ENCODE results near the gene GPR143. TPM values are rescaled to one million over a fixed set of nuclear protein-coding genes. Genes with fewer than 3 reads are reported as not detected.

GPR143 gene
- total RNA-seq, 1 experiment from 2014 or later, result 1.8 TPM

- peak; percentile 95 for ATAC-seq
- ChIA-PET RAD21 (ENCODE audit: low non-redundant PET in 1 of 2, low total read pairs in 2 of 2, uncharacterized antibody in 2 of 2, unreplicated experiment in 2 of 2) (no interaction called here), POLR2A (no interaction called here)
Observed at GRCh38 chrX:9759337-9759736, 6.3 kb downstream of the GPR143 start.

GRCh38 chrX:9758021-9758638 is 7.5 kb downstream of the GPR143 start:
- ChIA-PET POLR2A (no interaction called here), CTCF (no interaction called here), RAD21 (ENCODE audit: low non-redundant PET in 1 of 2, low total read pairs in 2 of 2, uncharacterized antibody in 2 of 2, unreplicated experiment in 2 of 2) (no interaction called here)
- DNase-seq (ENCODE audit: low read depth, low spot score) (no peak), ATAC-seq (no peak)
- Histone ChIP-seq H3K27ac (ENCODE audit: low read depth, low read length) (no peak overlapping the region), H4K20me1 (ENCODE audit: insufficient read depth) (no peaks in the 10 kb centered on the region), H3K79me2 (ENCODE audit: insufficient read depth, low read length) (no peaks in the 10 kb centered on the region), H2AFZ (ENCODE audit: low read depth, low read length, poor library complexity, severe bottlenecking) (no peak overlapping the region), H3K9me2 (ENCODE audit: insufficient read depth) (no peaks in the 10 kb centered on the region), H3K9me3 (ENCODE audit: control insufficient read depth in 1 of 2, insufficient read depth in 1 of 2, low read depth in 1 of 2, low read length in 2 of 2) (no peaks in the 10 kb centered on the region), H3K27me3 (ENCODE audit: insufficient read depth, low read length) (no peaks in the 10 kb centered on the region), H3K4me3 (replicated peaks in 1 of 2; ENCODE audit: low read depth in 1 of 2, low read length in 2 of 2) (no peak overlapping the region), H3K4me1 (ENCODE audit: control insufficient read depth in 1 of 2, insufficient read depth in 2 of 2, low read length in 2 of 2) (peaks cover 0 to 7% of the 10 kb centered on the region in 2 experiments; a peak in 1 of 4 replicates), H3K9ac (ENCODE audit: low read length) (no peak overlapping the region), H3K36me3 (ENCODE audit: control insufficient read depth in 1 of 2, insufficient read depth in 2 of 2, low read length in 2 of 2) (no peaks in the 10 kb centered on the region), H3K4me2 (ENCODE audit: low read length) (no peak overlapping the region)
- TF ChIP-seq SP1 (IDR thresholded peaks at IDR 0.05; ENCODE audit: low read depth) (no peak), EGR1 (IDR thresholded peaks at IDR 0.05; ENCODE audit: low read depth) (no peak), ZNF274 (IDR thresholded peaks at IDR 0.05; ENCODE audit: low read depth, low read length) (no peak), EZH2 (IDR thresholded peaks at IDR 0.05) (no peak), YY1 (IDR thresholded peaks at IDR 0.05; ENCODE audit: extremely low read depth, insufficient replicate concordance, low read depth, low read length) (no peak), ELF1 (IDR thresholded peaks at IDR 0.05; ENCODE audit: borderline replicate concordance, low read depth) (no peak), ATF3 (IDR thresholded peaks at IDR 0.05) (no peak), MAX (IDR thresholded peaks at IDR 0.05) (no peak), ZBTB33 (IDR thresholded peaks at IDR 0.05; ENCODE audit: extremely low read depth, insufficient replicate concordance, low read length) (no peak), SIN3A (IDR thresholded peaks at IDR 0.05; ENCODE audit: low read depth) (no peak)
- intact Hi-C loops (cut with micrococcal nuclease), result no loop called here
- BruUV-seq (replicated peaks), result TSS peak; percentile 45

More at GRCh38 chrX:9759337-9759736, 6.3 kb downstream of the GPR143 start:
- no peaks in the 10 kb centered on the region for H4K20me1 ChIP-seq (ENCODE audit: insufficient read depth)
- no peaks in the 10 kb centered on the region for H3K79me2 ChIP-seq (ENCODE audit: insufficient read depth, low read length)
- no peaks in the 10 kb centered on the region for H3K9me2 ChIP-seq (ENCODE audit: insufficient read depth)
- no peak overlapping the region for H3K9ac ChIP-seq (ENCODE audit: low read length)
- CTCF ChIA-PET, result no interaction called here
- no peak overlapping the region for H3K27ac ChIP-seq (ENCODE audit: low read depth, low read length)
- no TSS peak for BruUV-seq (replicated peaks)
- intact Hi-C loops (cut with micrococcal nuclease), result no loop called here
- H3K9me3 ChIP-seq (ENCODE audit: control insufficient read depth in 1 of 2, insufficient read depth in 1 of 2, low read depth in 1 of 2, low read length in 2 of 2), result no peaks in the 10 kb centered on the region
- no peak for TF ChIP-seq RAD21 (IDR thresholded peaks at IDR 0.05; ENCODE audit: low read depth)
- H3K36me3 ChIP-seq (ENCODE audit: control insufficient read depth in 1 of 2, insufficient read depth in 2 of 2, low read length in 2 of 2), result no peaks in the 10 kb centered on the region
- H3K27me3 ChIP-seq (ENCODE audit: insufficient read depth, low read length), result no peaks in the 10 kb centered on the region
- peak overlapping the region; percentile 26 for H2AFZ ChIP-seq (ENCODE audit: low read depth, low read length, poor library complexity, severe bottlenecking)
- H3K4me1 ChIP-seq (ENCODE audit: control insufficient read depth in 1 of 2, insufficient read depth in 2 of 2, low read length in 2 of 2), result peaks cover 0 to 7% of the 10 kb centered on the region in 2 experiments; a peak in 1 of 4 replicates
- peak; percentile 26 for DNase-seq (ENCODE audit: low read depth, low spot score)
- peak overlapping the region; percentile 57 for H3K4me2 ChIP-seq (ENCODE audit: low read length)
- peak overlapping the region; percentile 3 to 25; a peak in 3 of 4 replicates for H3K4me3 ChIP-seq (replicated peaks in 1 of 2; ENCODE audit: low read depth in 1 of 2, low read length in 2 of 2)
